ENCODE results near the gene MLN.
A peak's percentile ranks its signal among the peaks of the same experiment; 100 is the strongest.

- peak; percentile 80 to 92 (median 86) for TF ChIP-seq CTCF (IDR thresholded peaks at IDR 0.05 in 2 of 3, conservative IDR thresholded peaks at IDR 0.05 in 1 of 3; ENCODE audit: borderline replicate concordance in 1 of 3, insufficient read depth in 1 of 3, low read depth in 2 of 3, low read length in 2 of 3)
- no peak for TF ChIP-seq JUND (IDR thresholded peaks at IDR 0.05)
Observed at GRCh38 chr6:33771146-33772081, 32.4 kb downstream of the MLN start.
